SIG-M5 treated with dmso at 0.1 percent for 504 hours (cell line): Measurements from ENCODE around the gene ADSS2.

ENCODE experiments used
- DNase-seq: peaks from one replicate; lab custom pipeline; 2025; ENCODE audit not compliant: unreplicated experiment; lab: John Stamatoyannopoulos, UW

ADSS2 gene

DNA sequence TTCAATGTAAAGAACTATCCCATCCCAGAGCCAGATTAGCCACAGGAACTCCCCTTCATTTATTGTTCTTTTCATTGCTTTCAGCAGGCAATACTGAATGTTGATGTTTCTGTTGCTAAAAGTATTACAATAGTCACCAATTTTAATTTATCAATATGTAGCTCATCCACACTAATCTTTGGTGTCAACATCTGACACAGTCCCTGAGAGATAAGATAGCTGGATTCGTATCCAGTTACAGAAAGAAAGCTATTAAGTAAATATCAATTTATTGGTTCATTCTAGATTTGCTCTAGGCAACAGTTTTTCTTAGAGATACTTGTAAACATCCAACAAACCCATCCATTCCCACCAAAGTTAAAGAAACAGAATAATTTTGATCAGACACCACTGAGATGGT, 4.7 kb downstream of the ADSS2 start:
- DNase-seq: no peak

- no peak for DNase-seq
Observed at GRCh38 chr1:244445320-244446181, 6.2 kb downstream of the ADSS2 start.

GRCh38 chr1:244444854-244445253, 6.9 kb downstream of the ADSS2 start:
- no peak for DNase-seq

- DNase-seq: no peak
Observed at GRCh38 chr1:244442850-244443249, 8.9 kb downstream of the ADSS2 start.

DNA sequence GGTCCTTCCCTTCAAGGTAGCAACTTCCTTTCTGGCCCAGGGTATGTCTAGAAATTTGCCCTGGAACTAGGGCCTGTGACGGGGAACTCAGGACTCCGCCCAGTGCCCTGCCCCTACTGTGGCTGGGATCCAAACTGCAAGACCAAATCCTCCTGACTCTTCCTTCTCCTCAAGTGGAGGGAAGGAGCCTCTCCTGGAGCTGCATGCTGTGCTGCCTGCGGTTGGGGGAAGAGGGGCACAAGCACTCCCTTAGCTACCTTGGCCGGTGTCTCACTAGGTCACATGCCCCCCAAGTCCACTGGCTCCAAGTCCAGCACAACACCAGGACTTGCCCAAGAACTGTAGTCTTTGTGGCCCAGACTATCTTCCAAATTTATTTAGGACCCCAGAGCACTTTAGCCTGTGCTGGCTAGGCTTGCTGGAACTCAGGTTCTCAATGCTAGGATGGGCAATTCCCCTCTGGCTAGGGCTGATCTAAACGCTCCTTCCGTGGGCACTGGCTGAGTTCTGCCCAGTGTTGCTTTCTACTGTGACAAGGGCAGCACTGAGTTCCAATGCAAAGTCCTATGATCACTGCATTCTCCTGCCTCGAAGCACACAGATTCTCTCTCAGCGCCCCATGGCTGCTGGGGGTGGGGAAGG, 12.2 kb downstream of the ADSS2 start:
- no peak for DNase-seq

- DNase-seq: no peak
Observed at GRCh38 chr1:244437086-244437468, 14.6 kb downstream of the ADSS2 start.

DNA sequence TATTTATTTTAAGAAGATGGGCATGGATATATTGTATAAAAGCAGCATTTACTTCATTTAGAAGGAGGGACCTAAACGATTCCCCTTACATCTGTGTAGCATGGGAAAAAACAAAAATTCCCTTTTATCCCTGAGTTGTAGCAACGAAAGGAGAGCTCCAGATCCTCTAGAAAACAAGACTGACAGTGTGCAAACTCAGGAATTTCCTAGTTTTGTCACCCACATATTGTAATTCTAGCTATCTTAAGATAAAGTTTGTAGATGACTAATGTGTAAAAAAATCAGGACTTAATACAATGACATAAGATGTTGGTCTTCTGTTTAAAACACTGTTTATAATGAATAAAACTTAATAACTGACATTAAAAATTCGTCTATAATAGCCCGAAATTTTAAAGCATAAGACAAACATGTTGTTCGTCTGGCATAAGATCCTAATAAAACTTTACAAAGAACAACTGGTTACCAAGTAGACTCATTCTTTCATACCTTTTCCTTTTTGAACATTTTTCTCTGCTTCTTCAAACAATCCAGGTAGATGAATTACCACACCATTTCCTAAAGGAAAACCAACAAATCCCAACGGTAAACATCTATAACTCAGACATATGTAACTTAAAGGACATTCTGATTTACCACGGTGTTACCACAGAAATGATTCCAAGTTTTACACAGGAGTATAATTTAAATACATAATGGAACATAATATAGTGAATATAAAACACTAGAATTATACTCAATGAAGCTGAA, 15.2 kb downstream of the ADSS2 start:
- DNase-seq: no peak

DNA sequence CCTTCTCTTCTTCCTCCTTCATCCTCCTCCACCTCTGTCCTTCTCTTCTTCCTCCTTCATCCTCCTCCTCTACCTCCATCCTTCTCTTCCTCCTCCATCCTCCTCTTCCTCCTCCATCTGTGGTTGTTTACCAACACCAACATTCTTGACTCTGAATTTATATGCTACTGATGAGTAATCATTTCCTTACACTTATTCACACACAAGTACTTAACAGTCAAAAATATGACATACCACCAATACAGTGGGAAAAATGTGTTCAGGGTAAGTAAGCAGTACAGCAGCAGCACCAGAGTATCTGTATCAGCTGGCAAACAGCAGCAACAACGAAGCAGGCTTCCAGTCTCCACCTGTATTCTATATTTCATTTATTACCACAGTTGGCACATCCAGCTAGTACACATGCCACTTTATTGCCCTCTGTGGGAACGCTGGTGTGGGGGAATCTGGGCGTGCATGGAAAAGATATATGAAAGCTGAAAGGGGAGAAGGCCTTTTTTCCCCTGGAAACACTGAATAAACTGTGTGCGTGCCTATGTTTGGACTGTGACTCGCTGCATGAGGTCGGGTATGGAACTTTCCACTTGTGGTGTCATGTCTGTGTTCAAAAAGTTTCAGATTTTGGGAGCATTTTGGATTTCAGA, 16.0 kb downstream of the ADSS2 start:
- no peak for DNase-seq

GRCh38 chr1:244431166-244431565, 20.5 kb downstream of the ADSS2 start:
- no peak for DNase-seq

DNA sequence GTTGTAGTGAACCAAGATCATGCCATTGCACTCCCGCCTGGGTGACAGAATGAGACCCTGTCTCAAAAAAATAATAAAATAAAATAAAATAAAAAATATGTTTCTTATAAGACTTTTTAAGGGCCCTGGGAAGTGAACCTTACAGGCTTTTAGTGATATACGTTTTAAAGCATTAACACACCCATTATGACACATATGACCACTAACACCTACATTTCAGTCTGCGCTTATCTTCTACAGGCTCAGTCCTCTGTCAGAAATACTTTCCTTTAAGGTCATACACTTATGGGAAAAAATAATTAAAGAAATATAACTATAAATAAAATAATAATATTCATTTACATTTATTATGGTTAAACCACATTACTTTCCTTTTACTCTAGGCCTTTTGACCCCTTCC, 21.9 kb downstream of the ADSS2 start:
- no peak for DNase-seq

DNA sequence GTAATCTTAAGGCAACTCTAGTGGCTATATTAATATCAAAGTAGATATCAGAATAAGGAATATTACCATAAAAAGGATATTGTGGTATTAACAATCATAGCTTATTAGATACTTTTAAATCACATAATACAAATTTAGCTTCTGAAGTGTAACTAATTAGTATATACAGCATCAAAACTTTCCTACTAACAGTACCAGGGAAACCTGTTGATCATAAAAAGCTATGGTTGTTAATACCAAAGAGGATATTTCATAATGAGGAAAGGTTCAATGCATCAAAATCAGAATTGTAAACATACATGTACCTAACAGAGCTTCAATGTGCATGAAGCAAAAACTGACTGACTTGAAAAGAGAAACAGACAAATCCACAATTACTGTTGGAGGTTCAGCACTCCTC, 24.1 kb downstream of the ADSS2 start:
- DNase-seq: no peak

DNA sequence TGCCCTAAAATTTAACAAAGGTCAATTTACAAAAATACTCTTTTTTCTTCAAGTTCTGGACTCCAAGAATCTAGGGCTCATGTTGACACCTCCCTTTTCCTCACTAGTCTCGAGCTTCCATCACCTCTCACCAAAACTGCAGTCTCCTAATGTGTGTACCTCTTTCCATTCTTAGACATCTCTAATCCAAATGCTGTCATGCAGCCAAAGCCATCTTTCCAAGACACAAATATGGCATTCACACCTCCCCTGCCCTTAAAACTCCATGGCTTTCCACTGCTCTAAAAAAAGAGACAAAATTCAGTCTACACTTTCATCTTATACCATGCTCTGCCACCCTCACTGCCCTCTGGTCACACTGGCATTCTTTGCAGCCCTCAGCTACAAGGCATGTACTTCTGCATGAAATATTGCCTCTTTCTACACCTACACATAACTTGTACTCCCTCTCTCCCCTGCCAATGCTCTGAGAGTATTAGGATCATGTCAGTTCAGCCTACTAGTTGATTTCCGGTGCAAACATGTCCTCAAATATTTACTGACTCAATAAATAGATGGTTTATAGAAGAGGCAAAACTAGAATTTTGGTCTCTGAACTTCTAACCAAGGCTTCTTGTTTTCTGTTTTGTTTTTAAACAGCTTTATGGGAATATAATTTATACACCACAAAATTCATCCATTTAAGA, 26.9 kb downstream of the ADSS2 start:
- DNase-seq: no peak

- DNase-seq: no peak
Observed at GRCh38 chr1:244422174-244422573, 29.5 kb downstream of the ADSS2 start.

DNA sequence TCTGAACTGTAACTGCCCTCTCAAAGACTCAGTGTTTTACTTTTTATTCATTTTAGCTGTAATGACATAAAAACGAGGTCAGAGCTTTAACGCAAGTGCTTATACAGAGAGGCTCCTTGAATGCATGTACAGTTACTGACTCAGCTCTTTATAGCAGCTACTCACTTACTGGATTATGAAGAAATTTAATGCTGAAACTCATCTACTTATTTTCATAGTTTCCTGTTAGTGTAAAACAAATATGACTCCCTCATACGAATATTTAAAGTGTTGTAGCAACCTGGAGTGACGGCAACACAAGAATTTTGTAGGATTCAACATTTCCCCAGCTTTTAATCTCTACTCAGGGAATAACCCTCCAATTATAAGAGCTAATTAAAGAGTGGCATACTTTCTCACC, 32.7 kb downstream of the ADSS2 start:
- no peak for DNase-seq

DNA sequence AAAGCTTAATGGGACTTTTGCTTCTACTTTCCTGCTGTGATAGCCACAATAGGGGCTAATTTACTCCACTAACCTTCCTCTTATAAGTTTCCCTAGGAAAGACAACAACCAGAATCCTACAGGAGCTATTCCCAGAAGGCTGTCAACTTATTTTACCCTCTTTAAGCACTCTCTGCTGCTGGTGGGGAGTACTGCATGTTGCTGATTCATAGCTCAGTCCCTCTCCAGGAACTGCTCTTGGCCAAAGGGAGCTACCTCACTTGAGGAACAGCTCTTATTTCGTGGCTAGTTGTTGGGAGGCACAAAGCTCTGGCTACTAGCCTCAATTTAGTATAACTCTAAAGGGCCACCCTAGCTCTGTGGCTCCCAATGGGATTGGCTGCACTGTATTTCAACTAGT, 37.2 kb downstream of the ADSS2 start:
- DNase-seq: no peak

DNA sequence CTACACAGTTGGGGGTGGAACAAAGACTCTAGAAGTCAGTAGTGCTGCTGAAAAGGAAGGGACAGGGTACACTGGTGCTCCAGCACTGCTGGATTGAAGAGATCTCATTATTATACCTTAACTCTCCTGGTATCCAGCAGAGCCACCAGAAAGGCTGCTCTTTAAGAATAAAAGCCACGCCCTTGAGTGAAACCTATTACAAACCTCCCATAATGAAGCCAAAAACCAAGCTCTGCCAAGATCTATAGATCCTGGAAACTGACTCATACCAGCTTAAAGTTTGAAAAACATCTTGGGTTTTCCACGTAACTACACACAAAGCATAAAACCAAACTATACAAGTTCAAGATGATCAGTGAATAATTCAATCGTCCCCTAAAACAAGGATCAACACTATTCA, 38.0 kb downstream of the ADSS2 start:
- DNase-seq: no peak

DNA sequence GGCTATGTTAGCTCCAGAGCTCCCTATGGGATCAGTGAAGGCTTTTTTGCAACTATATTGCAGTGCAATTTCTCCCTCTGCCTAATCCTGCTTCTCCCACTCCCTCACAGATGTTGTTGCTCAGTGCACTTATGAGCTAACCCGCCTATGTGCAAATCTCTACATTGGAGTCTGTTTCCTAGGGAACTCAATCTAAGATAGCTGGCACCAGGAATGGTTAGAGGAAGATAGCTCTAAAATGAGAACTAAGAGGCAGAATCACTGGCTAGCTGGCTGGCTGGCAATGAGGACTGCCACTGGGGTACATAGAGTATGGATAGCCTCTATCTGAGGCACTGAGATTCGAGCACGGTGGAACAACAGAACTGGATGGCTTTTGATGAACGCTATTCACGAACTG, 39.5 kb downstream of the ADSS2 start:
- DNase-seq: no peak

- peak; percentile 80 for DNase-seq
Observed at GRCh38 chr1:244409701-244410100, 42.0 kb downstream of the ADSS2 start.

- DNase-seq: no peak
Observed at GRCh38 chr1:244406337-244406736, 45.4 kb downstream of the ADSS2 start.

DNA sequence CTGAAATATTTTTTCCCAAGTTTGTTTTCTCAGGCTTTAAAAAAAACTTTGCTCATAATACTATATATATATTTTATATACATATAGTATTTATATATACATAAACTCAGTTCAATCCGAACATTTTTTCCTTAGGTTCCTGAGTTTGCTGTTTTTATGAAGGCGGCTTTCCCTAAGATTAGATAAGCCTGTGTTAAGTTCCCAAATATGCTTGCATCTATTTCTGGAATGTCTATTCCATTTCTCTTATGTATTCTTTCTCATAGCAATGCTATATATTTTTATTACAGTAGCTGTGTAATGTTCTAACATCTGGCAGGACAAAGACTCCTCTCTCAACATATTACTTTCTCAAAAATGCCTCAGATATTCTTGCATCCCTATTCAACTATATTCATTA, 45.9 kb downstream of the ADSS2 start:
- no peak for DNase-seq

- no peak for DNase-seq
Observed at GRCh38 chr1:244403431-244403830, 48.3 kb downstream of the ADSS2 start.
